Skeletal muscle satellite cell (primary cell): ENCODE data around the gene DPP10.

Experiments used
- H3K27me3 ChIP-seq: 2 replicates; pipeline ENCODE4 v1.7.0; 2013; ENCODE audit warnings: low read length; ENCODE audit not compliant: control insufficient read depth, insufficient read depth
- H3K36me3 ChIP-seq: 2 replicates; pipeline ENCODE4 v1.7.0; 2013; ENCODE audit warnings: mild to moderate bottlenecking, control low read depth, low read length; ENCODE audit not compliant: insufficient read depth
- H3K4me1 ChIP-seq: 2 replicates; pipeline ENCODE4 v1.7.0; 2013; ENCODE audit warnings: low read length; ENCODE audit not compliant: control insufficient read depth, insufficient read depth
- H3K4me2 ChIP-seq: 2 replicates; pipeline ENCODE4 v1.7.0; 2013; ENCODE audit warnings: mild to moderate bottlenecking, low read length
- H3K4me3 ChIP-seq: 2 replicates; pipeline ENCODE4 v1.7.0; 2013; ENCODE audit warnings: low read length
- H3K9ac ChIP-seq: 2 replicates; pipeline ENCODE4 v1.7.0; 2013; ENCODE audit warnings: mild to moderate bottlenecking, low read depth, low read length, moderate library complexity
- H3K9me3 ChIP-seq: replicated peaks from 2 replicates; pipeline ENCODE4 v1.7.0; 2013; ENCODE audit warnings: mild to moderate bottlenecking, control low read depth, low read length

The DPP10 gene

GRCh38 chr2:115543024-115543423, 1100.6 kb downstream of the DPP10 start:
- Histone ChIP-seq H3K4me1 (no peaks in the 10 kb centered on the region), H3K36me3 (no peaks in the 10 kb centered on the region), H3K9me3 (peaks cover 5% of the 10 kb centered on the region), H3K4me3 (no peak overlapping the region), H3K4me2 (no peak overlapping the region), H3K27me3 (no peaks in the 10 kb centered on the region), H3K9ac (no peak overlapping the region)

GRCh38 chr2:115543461-115543860, 1101.0 kb downstream of the DPP10 start:
- H3K9me3 ChIP-seq = peaks cover 5% of the 10 kb centered on the region
- no peaks in the 10 kb centered on the region for H3K27me3 ChIP-seq
- H3K36me3 ChIP-seq = no peaks in the 10 kb centered on the region
- H3K4me2 ChIP-seq = no peak overlapping the region
- H3K4me1 ChIP-seq = no peaks in the 10 kb centered on the region
- no peak overlapping the region for H3K9ac ChIP-seq
- no peak overlapping the region for H3K4me3 ChIP-seq

- Histone ChIP-seq H3K27me3 (no peaks in the 10 kb centered on the region), H3K4me1 (no peaks in the 10 kb centered on the region), H3K4me2 (no peak overlapping the region), H3K9me3 (peaks cover 3% of the 10 kb centered on the region), H3K4me3 (no peak overlapping the region), H3K9ac (no peak overlapping the region), H3K36me3 (no peaks in the 10 kb centered on the region)
Measured at GRCh38 chr2:115549611-115550130, 1107.2 kb downstream of the DPP10 start.

GRCh38 chr2:115552726-115553125, 1110.3 kb downstream of the DPP10 start:
- peaks cover 9% of the 10 kb centered on the region for H3K9me3 ChIP-seq
- no peak overlapping the region for H3K9ac ChIP-seq
- no peak overlapping the region for H3K4me2 ChIP-seq
- no peak overlapping the region for H3K4me3 ChIP-seq
- no peaks in the 10 kb centered on the region for H3K27me3 ChIP-seq
- H3K36me3 ChIP-seq = no peaks in the 10 kb centered on the region
- no peaks in the 10 kb centered on the region for H3K4me1 ChIP-seq

- H3K4me1 ChIP-seq = no peaks in the 10 kb centered on the region
Measured at GRCh38 chr2:115554153-115554552, 1111.7 kb downstream of the DPP10 start.

GRCh38 chr2:115558725-115559124, 1116.3 kb downstream of the DPP10 start:
- Histone ChIP-seq H3K4me2 (no peak overlapping the region), H3K4me1 (no peaks in the 10 kb centered on the region), H3K4me3 (no peak overlapping the region), H3K36me3 (no peaks in the 10 kb centered on the region), H3K27me3 (no peaks in the 10 kb centered on the region), H3K9ac (no peak overlapping the region), H3K9me3 (peaks cover 14% of the 10 kb centered on the region)

More at GRCh38 chr2:115554153-115554552, 1111.7 kb downstream of the DPP10 start:
- Histone ChIP-seq H3K4me3 (no peak overlapping the region), H3K4me2 (no peak overlapping the region), H3K9ac (no peak overlapping the region), H3K27me3 (no peaks in the 10 kb centered on the region), H3K9me3 (peaks cover 14% of the 10 kb centered on the region), H3K36me3 (no peaks in the 10 kb centered on the region)

- Histone ChIP-seq H3K4me3 (no peak overlapping the region), H3K9ac (no peak overlapping the region), H3K4me2 (no peak overlapping the region), H3K36me3 (no peaks in the 10 kb centered on the region), H3K4me1 (no peaks in the 10 kb centered on the region), H3K9me3 (peaks cover 11% of the 10 kb centered on the region), H3K27me3 (no peaks in the 10 kb centered on the region)
Measured at GRCh38 chr2:115560666-115561065, 1118.2 kb downstream of the DPP10 start.

- Histone ChIP-seq H3K36me3 (no peaks in the 10 kb centered on the region), H3K9me3 (peaks cover 3% of the 10 kb centered on the region), H3K4me3 (no peak overlapping the region), H3K4me1 (no peaks in the 10 kb centered on the region), H3K4me2 (no peak overlapping the region), H3K27me3 (no peaks in the 10 kb centered on the region), H3K9ac (no peak overlapping the region)
Measured at GRCh38 chr2:115568643-115569042, 1126.2 kb downstream of the DPP10 start.

GRCh38 chr2:115569547-115569946, 1127.1 kb downstream of the DPP10 start:
- Histone ChIP-seq H3K4me2 (no peak overlapping the region), H3K4me1 (no peaks in the 10 kb centered on the region), H3K9me3 (peaks cover 3% of the 10 kb centered on the region), H3K27me3 (no peaks in the 10 kb centered on the region), H3K36me3 (no peaks in the 10 kb centered on the region), H3K9ac (no peak overlapping the region), H3K4me3 (no peak overlapping the region)

GRCh38 chr2:115572746-115573145, 1130.3 kb downstream of the DPP10 start:
- Histone ChIP-seq H3K9me3 (peaks cover 6% of the 10 kb centered on the region), H3K9ac (no peak overlapping the region), H3K27me3 (no peaks in the 10 kb centered on the region), H3K4me1 (no peaks in the 10 kb centered on the region), H3K4me2 (no peak overlapping the region), H3K36me3 (no peaks in the 10 kb centered on the region), H3K4me3 (no peak overlapping the region)

GRCh38 chr2:115573756-115574155, 1131.3 kb downstream of the DPP10 start:
- Histone ChIP-seq H3K4me1 (no peaks in the 10 kb centered on the region), H3K9ac (no peak overlapping the region), H3K4me3 (no peak overlapping the region), H3K4me2 (no peak overlapping the region), H3K9me3 (peaks cover 6% of the 10 kb centered on the region), H3K36me3 (no peaks in the 10 kb centered on the region), H3K27me3 (no peaks in the 10 kb centered on the region)

GRCh38 chr2:115574667-115575066, 1132.2 kb downstream of the DPP10 start:
- no peak overlapping the region for H3K4me2 ChIP-seq
- H3K9me3 ChIP-seq = peaks cover 6% of the 10 kb centered on the region
- no peak overlapping the region for H3K4me3 ChIP-seq
- no peaks in the 10 kb centered on the region for H3K36me3 ChIP-seq
- no peaks in the 10 kb centered on the region for H3K4me1 ChIP-seq
- H3K9ac ChIP-seq = no peak overlapping the region
- H3K27me3 ChIP-seq = no peaks in the 10 kb centered on the region
